ENCODE data around the gene ZNF501.
A peak's percentile ranks its signal among the peaks of the same experiment; 100 is the strongest.

The ZNF501 gene

GRCh38 chr3:44729384-44729910 lies at the start of gene ZNF501:
Gene ZNF501, plus strand, starts transcription at chr3:44729635. Its CDS starts 4,787 bp downstream, at chr3:44734422.
- DNase-seq = peak; percentile 64

- no peak for DNase-seq
Observed at GRCh38 chr3:44680921-44681455, 48.4 kb upstream of the ZNF501 start.

GRCh38 chr3:44682182-44682896 lies 47.1 kb upstream of the ZNF501 start:
- DNase-seq = no peak

- peak; percentile 31 for DNase-seq
Observed at GRCh38 chr3:44685128-44685800, 44.2 kb upstream of the ZNF501 start.

GRCh38 chr3:44687898-44688297 lies 41.5 kb upstream of the ZNF501 start:
- no peak for DNase-seq

GRCh38 chr3:44712455-44713075 lies 16.9 kb upstream of the ZNF501 start, which contains the start of gene ZNF502:
Gene ZNF502, plus strand, starts transcription at chr3:44712660. Its CDS starts 7,602 bp downstream, at chr3:44720262.
- DNase-seq = peak; percentile 64

- no peak for DNase-seq
Observed at GRCh38 chr3:44721231-44722102, 8.0 kb upstream of the ZNF501 start.

GRCh38 chr3:44722103-44722401 lies 7.4 kb upstream of the ZNF501 start:
- no peak for DNase-seq

GRCh38 chr3:44734646-44735168 lies 5.3 kb downstream of the ZNF501 start:
- DNase-seq = no peak

GRCh38 chr3:44761101-44761423 lies 31.6 kb downstream of the ZNF501 start:
- DNase-seq = no peak

- peak; percentile 58 for DNase-seq
Observed at GRCh38 chr3:44761424-44762169, 32.2 kb downstream of the ZNF501 start, which contains the start of the genes KIAA1143 and KIF15. Gene KIAA1143, minus strand, starts transcription at chr3:44761619. Its CDS starts 17 bp downstream, at chr3:44761602. Gene KIF15, plus strand, starts transcription at chr3:44761794. Its CDS starts 72 bp downstream, at chr3:44761866.

GRCh38 chr3:44762170-44762677 lies 32.8 kb downstream of the ZNF501 start:
- DNase-seq = no peak

- no peak for DNase-seq
Observed at GRCh38 chr3:44762690-44763089, 33.3 kb downstream of the ZNF501 start.

- no peak for DNase-seq
Observed at GRCh38 chr3:44764248-44764647, 34.8 kb downstream of the ZNF501 start.

- DNase-seq = no peak
Observed at GRCh38 chr3:44771424-44772098, 42.1 kb downstream of the ZNF501 start.

GRCh38 chr3:44772099-44772442 lies 42.6 kb downstream of the ZNF501 start:
- DNase-seq = no peak

GRCh38 chr3:44782891-44783290 lies 53.5 kb downstream of the ZNF501 start:
- DNase-seq = no peak

Measured in DMS 273 treated with DMSO at 0.1 percent for 48 hours (cell line).